HepG2 (cell line): ENCODE measurements around the gene NGEF. TPM values are rescaled to one million over a fixed set of nuclear protein-coding genes. Genes with fewer than 3 reads are reported as not detected.

Experiments used
- KLF16 ChIP-seq, 2 experiments: sonication (generic) in 1 of 2; formaldehyde crosslinking in 1 of 2; IDR thresholded peaks; 2 replicates each; pipeline versions ENCODE4 v1.6.1 to v1.8.0; 2016 to 2023; ENCODE audit warnings: missing genetic modification reagents in 2 of 2, missing compliant biosample characterization in 1 of 2
- RXRA ChIP-seq: sonication (generic); formaldehyde crosslinking; IDR thresholded peaks from 2 replicates; pipeline ENCODE4 v1.5.1; 2020; ENCODE audit warnings: missing genetic modification reagents
- SRSF1 ChIP-seq: fragments of 200-400 bp; formaldehyde crosslinking; optimal IDR thresholded peaks from 2 replicates; pipeline ENCODE3; 2017; ENCODE audit warnings: mild to moderate bottlenecking, low read depth, low read length, moderate library complexity
- ZKSCAN8 ChIP-seq: IDR thresholded peaks from 2 replicates; pipeline ENCODE4 v1.6.1; 2016; ENCODE audit warnings: borderline replicate concordance, missing genetic modification reagents, missing compliant biosample characterization
- ZNF232 ChIP-seq: sonication (generic); formaldehyde crosslinking; IDR thresholded peaks from 2 replicates; pipeline ENCODE4 v1.4.0; 2020; ENCODE audit warnings: missing genetic modification reagents, borderline replicate concordance
- ZNF589 ChIP-seq: sonication (generic); formaldehyde crosslinking; conservative IDR thresholded peaks from 2 replicates; pipeline ENCODE4 v1.8.0; 2022; ENCODE audit warnings: mild to moderate bottlenecking, moderate library complexity, missing genetic modification reagents
- ZNF598 ChIP-seq: sonication (generic); formaldehyde crosslinking; IDR thresholded peaks from 2 replicates; pipeline ENCODE4 v1.5.1; 2020; ENCODE audit warnings: mild to moderate bottlenecking, missing genetic modification reagents, borderline replicate concordance
- ZNF670 ChIP-seq: sonication (generic); formaldehyde crosslinking; IDR thresholded peaks from 2 replicates; pipeline ENCODE4 v1.8.0; 2022; ENCODE audit warnings: mild to moderate bottlenecking, missing genetic modification reagents, borderline replicate concordance
- ZNF709 ChIP-seq: sonication (generic); formaldehyde crosslinking; IDR thresholded peaks from 2 replicates; pipeline ENCODE4 v1.5.0; 2020; ENCODE audit warnings: mild to moderate bottlenecking, missing genetic modification reagents
- ZNF788 ChIP-seq: sonication (generic); formaldehyde crosslinking; IDR thresholded peaks from 2 replicates; pipeline ENCODE4 v1.5.0; 2020; ENCODE audit warnings: mild to moderate bottlenecking, missing genetic modification reagents, borderline replicate concordance
- ZSCAN30 ChIP-seq: sonication (generic); formaldehyde crosslinking; IDR thresholded peaks from 2 replicates; pipeline ENCODE4 v1.5.0; 2020; ENCODE audit warnings: mild to moderate bottlenecking, missing genetic modification reagents
- ZSCAN31 ChIP-seq: sonication (generic); formaldehyde crosslinking; IDR thresholded peaks from 2 replicates; pipeline ENCODE4 v1.5.0; 2020; ENCODE audit warnings: low read depth, mild to moderate bottlenecking, missing genetic modification reagents
- polyA plus RNA-seq, 8 experiments: library from polyadenylated mRNA; depleted of rRNA in 3 of 8; stranded (reverse) in 7 of 8; unstranded in 1 of 8; fragments of >200 nt; fragmentation: Illumina TruSeq in 4 of 8; extraction: Trizol in 4 of 8; gene quantifications; 2 replicates each; pipeline versions ENCODE4 v1.2.1 to v1.2.3, GENCODE V29; 2011 to 2016; ENCODE audit warnings: low read depth in 4 of 8, missing spikeins in 1 of 8, mixed read lengths in 1 of 8; ENCODE audit not compliant: insufficient read depth in 1 of 8
- total RNA-seq, 5 experiments: library from RNA; depleted of rRNA; stranded (reverse); fragments of >200 nt; fragmentation: Illumina TruSeq; extraction: Trizol; gene quantifications; 2 replicates each; pipeline ENCODE4 v1.2.3, GENCODE V29; 2016; ENCODE audit warnings: low read depth in 1 of 5
- TF ChIP-seq, protein P1 (sequence below): sonication (generic); formaldehyde crosslinking; IDR thresholded peaks from 2 replicates; pipeline ENCODE4 v1.4.0; 2020; ENCODE audit warnings: low read depth, missing genetic modification reagents
- TF ChIP-seq, protein P2 (sequence below): IDR thresholded peaks from 2 replicates; pipeline ENCODE4 v1.6.1; 2016; ENCODE audit warnings: low read depth, control low read depth
- TF ChIP-seq, protein P3 (sequence below): sonication (generic); formaldehyde crosslinking; IDR thresholded peaks from 2 replicates; pipeline ENCODE4 v1.5.1; 2020; ENCODE audit warnings: missing genetic modification reagents, mild to moderate bottlenecking, borderline replicate concordance
- TF ChIP-seq, protein P4 (sequence below): sonication (generic); formaldehyde crosslinking; IDR thresholded peaks from 2 replicates; pipeline ENCODE4 v1.4.0; 2020; ENCODE audit warnings: mild to moderate bottlenecking, missing genetic modification reagents
- TF ChIP-seq, protein P5 (sequence below): IDR thresholded peaks from 2 replicates; pipeline ENCODE4 v1.4.0; 2020; ENCODE audit warnings: mild to moderate bottlenecking, missing genetic modification reagents

Gene NGEF
- total and polyA plus RNA-seq, 2 of the 13 experiments (the other 11 are each of a cell fraction or from before 2014, with no cell fraction given): 14.4 to 36.9 TPM

DNA sequence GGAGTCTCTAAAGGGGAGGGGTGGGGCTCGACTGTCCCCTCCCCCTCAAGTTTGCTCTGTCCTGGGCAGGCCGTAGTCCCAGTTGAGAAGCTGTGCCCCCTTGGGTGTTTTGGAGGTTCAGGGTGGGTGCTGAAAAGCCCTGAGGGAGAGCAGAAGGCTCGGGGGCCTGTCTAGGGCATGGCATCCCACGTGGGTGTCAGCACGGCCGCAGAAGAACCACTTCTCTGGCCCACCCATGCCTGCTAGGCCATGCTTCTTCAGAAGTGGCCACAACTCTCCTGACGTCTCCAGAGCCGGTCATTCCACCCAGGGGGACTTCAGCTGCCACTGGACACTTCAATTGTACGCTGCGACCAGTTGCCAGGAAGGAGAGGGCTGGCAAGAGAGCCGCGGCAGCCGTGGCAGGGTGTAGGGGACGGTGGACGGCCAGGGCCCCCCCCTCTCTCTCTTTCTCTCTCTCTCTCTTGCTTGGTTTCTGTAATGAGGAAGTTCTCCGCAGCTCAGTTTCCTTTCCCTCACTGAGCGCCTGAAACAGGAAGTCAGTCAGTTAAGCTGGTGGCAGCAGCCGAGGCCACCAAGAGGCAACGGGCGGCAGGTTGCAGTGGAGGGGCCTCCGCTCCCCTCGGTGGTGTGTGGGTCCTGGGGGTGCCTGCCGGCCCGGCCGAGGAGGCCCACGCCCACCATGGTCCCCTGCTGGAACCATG is 46.9 kb upstream of the NGEF start, which contains the start of gene INPP5D (continued):
- TF ChIP-seq, protein P1, sequence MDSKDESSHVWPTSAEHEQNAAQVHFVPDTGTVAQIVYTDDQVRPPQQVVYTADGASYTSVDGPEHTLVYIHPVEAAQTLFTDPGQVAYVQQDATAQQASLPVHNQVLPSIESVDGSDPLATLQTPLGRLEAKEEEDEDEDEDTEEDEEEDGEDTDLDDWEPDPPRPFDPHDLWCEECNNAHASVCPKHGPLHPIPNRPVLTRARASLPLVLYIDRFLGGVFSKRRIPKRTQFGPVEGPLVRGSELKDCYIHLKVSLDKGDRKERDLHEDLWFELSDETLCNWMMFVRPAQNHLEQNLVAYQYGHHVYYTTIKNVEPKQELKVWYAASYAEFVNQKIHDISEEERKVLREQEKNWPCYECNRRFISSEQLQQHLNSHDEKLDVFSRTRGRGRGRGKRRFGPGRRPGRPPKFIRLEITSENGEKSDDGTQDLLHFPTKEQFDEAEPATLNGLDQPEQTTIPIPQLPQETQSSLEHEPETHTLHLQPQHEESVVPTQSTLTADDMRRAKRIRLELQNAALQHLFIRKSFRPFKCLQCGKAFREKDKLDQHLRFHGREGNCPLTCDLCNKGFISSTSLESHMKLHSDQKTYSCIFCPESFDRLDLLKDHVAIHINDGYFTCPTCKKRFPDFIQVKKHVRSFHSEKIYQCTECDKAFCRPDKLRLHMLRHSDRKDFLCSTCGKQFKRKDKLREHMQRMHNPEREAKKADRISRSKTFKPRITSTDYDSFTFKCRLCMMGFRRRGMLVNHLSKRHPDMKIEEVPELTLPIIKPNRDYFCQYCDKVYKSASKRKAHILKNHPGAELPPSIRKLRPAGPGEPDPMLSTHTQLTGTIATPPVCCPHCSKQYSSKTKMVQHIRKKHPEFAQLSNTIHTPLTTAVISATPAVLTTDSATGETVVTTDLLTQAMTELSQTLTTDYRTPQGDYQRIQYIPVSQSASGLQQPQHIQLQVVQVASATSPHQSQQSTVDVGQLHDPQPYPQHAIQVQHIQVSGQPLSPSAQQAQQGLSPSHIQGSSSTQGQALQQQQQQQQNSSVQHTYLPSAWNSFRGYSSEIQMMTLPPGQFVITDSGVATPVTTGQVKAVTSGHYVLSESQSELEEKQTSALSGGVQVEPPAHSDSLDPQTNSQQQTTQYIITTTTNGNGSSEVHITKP (CRISPR knock-in tag): 0 out of 2 replicates have a peak, but pooled peaks have one; percentile 16
- TF ChIP-seq ZNF589 (CRISPR knock-in tag) (peak; percentile 77; the same call in 1 of the 2 replicates), ZNF670 (CRISPR knock-in tag) (0 out of 2 replicates have a peak, but pooled peaks have one; percentile 48), ZNF709 (CRISPR knock-in tag) (0 out of 2 replicates have a peak, but pooled peaks have one; percentile 53), ZSCAN31 (0 out of 2 replicates have a peak, but pooled peaks have one; percentile 62), RXRA (CRISPR knock-in tag) (peak; percentile 73; the same call in 1 of the 2 replicates), SRSF1 (peak; percentile 88), ZNF598 (CRISPR knock-in tag) (0 out of 2 replicates have a peak, but pooled peaks have one; percentile 10), ZKSCAN8 (CRISPR knock-in tag) (peak; percentile 52; the same call in 1 of the 2 replicates), ZNF232 (CRISPR knock-in tag) (0 out of 2 replicates have a peak, but pooled peaks have one; percentile 47), ZSCAN30 (CRISPR knock-in tag) (no peak), KLF16 (CRISPR knock-in tag; IDR thresholded peaks at IDR 0.05) (peak in 1 of 2 experiments; percentile 55; a peak in 2 of 4 replicates), ZNF788 (CRISPR knock-in tag) (peak; percentile 23; the same call in 1 of the 2 replicates)
- TF ChIP-seq, protein P2, sequence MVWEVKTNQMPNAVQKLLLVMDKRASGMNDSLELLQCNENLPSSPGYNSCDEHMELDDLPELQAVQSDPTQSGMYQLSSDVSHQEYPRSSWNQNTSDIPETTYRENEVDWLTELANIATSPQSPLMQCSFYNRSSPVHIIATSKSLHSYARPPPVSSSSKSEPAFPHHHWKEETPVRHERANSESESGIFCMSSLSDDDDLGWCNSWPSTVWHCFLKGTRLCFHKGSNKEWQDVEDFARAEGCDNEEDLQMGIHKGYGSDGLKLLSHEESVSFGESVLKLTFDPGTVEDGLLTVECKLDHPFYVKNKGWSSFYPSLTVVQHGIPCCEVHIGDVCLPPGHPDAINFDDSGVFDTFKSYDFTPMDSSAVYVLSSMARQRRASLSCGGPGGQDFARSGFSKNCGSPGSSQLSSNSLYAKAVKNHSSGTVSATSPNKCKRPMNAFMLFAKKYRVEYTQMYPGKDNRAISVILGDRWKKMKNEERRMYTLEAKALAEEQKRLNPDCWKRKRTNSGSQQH (CRISPR knock-in tag): no peak; the same call in 1 of the 2 replicates
- TF ChIP-seq, protein P3, sequence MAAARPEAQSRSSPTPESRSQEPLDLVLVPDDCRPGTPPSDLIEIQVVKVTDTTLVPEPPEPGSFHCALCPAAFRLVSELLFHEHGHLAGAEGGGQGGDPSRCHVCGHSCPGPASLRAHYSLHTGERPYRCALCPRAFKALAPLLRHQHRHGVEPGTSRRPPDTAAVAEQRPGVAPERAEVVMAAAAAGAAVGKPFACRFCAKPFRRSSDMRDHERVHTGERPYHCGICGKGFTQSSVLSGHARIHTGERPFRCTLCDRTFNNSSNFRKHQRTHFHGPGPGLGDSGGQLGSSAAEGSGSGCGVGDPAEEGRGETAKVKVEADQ (CRISPR knock-in tag): no peak; the same call in 1 of the 2 replicates
- TF ChIP-seq, protein P4, sequence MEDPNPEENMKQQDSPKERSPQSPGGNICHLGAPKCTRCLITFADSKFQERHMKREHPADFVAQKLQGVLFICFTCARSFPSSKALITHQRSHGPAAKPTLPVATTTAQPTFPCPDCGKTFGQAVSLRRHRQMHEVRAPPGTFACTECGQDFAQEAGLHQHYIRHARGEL: no peak
- TF ChIP-seq, protein P5, sequence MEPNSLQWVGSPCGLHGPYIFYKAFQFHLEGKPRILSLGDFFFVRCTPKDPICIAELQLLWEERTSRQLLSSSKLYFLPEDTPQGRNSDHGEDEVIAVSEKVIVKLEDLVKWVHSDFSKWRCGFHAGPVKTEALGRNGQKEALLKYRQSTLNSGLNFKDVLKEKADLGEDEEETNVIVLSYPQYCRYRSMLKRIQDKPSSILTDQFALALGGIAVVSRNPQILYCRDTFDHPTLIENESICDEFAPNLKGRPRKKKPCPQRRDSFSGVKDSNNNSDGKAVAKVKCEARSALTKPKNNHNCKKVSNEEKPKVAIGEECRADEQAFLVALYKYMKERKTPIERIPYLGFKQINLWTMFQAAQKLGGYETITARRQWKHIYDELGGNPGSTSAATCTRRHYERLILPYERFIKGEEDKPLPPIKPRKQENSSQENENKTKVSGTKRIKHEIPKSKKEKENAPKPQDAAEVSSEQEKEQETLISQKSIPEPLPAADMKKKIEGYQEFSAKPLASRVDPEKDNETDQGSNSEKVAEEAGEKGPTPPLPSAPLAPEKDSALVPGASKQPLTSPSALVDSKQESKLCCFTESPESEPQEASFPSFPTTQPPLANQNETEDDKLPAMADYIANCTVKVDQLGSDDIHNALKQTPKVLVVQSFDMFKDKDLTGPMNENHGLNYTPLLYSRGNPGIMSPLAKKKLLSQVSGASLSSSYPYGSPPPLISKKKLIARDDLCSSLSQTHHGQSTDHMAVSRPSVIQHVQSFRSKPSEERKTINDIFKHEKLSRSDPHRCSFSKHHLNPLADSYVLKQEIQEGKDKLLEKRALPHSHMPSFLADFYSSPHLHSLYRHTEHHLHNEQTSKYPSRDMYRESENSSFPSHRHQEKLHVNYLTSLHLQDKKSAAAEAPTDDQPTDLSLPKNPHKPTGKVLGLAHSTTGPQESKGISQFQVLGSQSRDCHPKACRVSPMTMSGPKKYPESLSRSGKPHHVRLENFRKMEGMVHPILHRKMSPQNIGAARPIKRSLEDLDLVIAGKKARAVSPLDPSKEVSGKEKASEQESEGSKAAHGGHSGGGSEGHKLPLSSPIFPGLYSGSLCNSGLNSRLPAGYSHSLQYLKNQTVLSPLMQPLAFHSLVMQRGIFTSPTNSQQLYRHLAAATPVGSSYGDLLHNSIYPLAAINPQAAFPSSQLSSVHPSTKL (CRISPR knock-in tag): peak; percentile 29; the same call in 1 of the 2 replicates
